BJ (cell line): ENCODE data around the gene CDKN1A. TPM values are rescaled to one million over a fixed set of nuclear protein-coding genes. Genes with fewer than 3 reads are reported as not detected.

ENCODE experiments used
- CTCF ChIA-PET: fragments of 350-600 bp; formaldehyde crosslinking; extraction: SDS; loops from one replicate; lab custom pipeline; 2021; ENCODE audit warnings: antibody characterized with exemption, inconsistent platforms; lab: Yijun Ruan, JAX
- POLR2A ChIA-PET: fragments of 300-600 bp; sonication (Branson Sonifier 250); formaldehyde crosslinking; extraction: SDS; loops from one replicate; lab custom pipeline; 2021; ENCODE audit warnings: antibody characterized with exemption; lab: Charles Lee
- DNase-seq: peaks from one replicate; pipeline ENCODE4 v3.0.0-alpha.2; 2011; ENCODE audit warnings: low read depth
- H3K27me3 ChIP-seq: 2 replicates; pipeline ENCODE4 v1.6.0; 2011; ENCODE audit warnings: low read length; ENCODE audit not compliant: control insufficient read depth, insufficient read depth
- H3K36me3 ChIP-seq: 2 replicates; pipeline ENCODE4 v1.5.1; 2011; ENCODE audit warnings: low read length; ENCODE audit not compliant: control insufficient read depth, insufficient read depth
- H3K4me3 ChIP-seq: 2 replicates; pipeline ENCODE4 v1.5.1; 2011; ENCODE audit warnings: low read depth, mild to moderate bottlenecking, control low read depth, low read length
- CTCF ChIP-seq: IDR thresholded peaks from 2 replicates; pipeline ENCODE4 v1.5.1; 2011; ENCODE audit warnings: low read depth, mild to moderate bottlenecking, control low read depth, inconsistent platforms, low read length, moderate library complexity; ENCODE audit not compliant: insufficient read depth
- polyA plus RNA-seq: library from polyadenylated mRNA; depleted of rRNA; stranded (reverse); fragments of >200 nt; gene quantifications from 2 replicates; pipeline ENCODE4 v1.2.3, GENCODE V29; 2011; rRNA removed
- small RNA-seq: library from RNA; depleted of rRNA; stranded (forward); fragments of <200 nt; gene quantifications from one replicate; pipeline ENCODE3, GENCODE V24; 2012; ENCODE audit warnings: low replicate concordance, low read depth; ENCODE audit not compliant: insufficient read length

Gene CDKN1A
- polyA plus RNA-seq, 1 experiment: 820 TPM

GRCh38 chr6:36734486-36735060, 56.1 kb downstream of the CDKN1A start:
- H3K4me3 ChIP-seq: no peak overlapping the region
- POLR2A ChIA-PET: no interaction called here
- no peak for TF ChIP-seq CTCF
- no peaks in the 10 kb centered on the region for H3K27me3 ChIP-seq
- CTCF ChIA-PET: interaction anchor here (0.9 to 5.1 kb wide), 7 partner anchors 11 to 123 kb away, joined by 3 to 21 read pairs (median 12); no protein-coding TSS in a partner anchor
- no peak for DNase-seq
- H3K36me3 ChIP-seq: no peaks in the 10 kb centered on the region

DNA sequence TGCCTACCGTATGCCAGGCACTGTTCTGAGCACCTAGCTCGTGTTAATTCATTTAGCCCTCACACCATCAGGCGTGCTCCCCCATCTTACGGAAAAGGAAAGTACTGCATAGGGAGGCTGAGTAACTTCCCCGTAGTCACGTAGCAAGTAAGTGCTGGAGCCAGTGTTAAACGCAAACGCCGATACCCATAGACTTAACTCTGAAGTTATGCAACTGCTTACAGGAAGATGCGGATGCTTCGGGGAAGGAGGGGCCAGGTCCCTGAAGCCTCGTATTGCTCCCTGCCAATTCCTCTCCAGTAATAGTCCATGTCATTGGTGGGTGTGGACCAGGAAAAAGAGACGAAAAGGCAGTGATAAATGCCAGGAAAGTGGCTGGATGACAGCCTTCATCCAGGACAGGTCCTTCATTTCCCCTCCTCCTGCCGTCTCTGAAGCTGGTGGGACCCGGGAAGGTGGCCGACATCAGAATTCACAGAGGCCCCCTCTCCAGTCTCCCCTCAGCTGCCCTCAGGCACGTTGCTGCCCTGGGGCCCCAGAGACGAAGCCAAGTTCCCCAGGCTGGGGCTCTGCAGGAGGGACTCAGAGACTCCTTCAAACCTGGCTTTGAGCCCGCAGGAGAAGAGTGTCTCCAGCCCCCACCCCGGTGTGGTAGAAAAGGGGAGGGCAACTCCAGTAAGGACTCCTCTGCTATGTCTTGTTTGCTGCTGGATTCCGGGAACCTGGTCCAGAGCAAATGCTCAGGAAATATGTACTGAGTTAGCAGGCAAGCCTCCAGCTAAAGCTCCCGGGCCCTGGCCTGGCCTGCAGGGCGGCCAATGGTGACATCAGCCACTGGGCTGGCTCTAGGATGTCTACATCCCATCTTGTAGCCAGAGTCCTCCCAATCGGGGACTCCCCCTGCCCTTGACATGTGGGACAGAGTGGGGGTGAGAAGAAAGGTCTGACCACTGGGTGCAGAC, 56.9 kb downstream of the CDKN1A start:
- no peaks in the 10 kb centered on the region for H3K36me3 ChIP-seq
- peak; percentile 52 for DNase-seq
- peak; percentile 38 for TF ChIP-seq CTCF
- CTCF ChIA-PET: interaction anchor here (0.9 to 5.1 kb wide), 10 partner anchors 12 to 124 kb away, joined by 3 to 21 read pairs (median 4); partner anchors contain the start of gene CDKN1A
- POLR2A ChIA-PET: interaction anchor here (0.5 kb wide), 1 partner anchor 30 kb away, joined by 7 read pairs; no protein-coding TSS in a partner anchor
- peak overlapping the region; percentile 8; the same call in 1 of the 2 replicates for H3K4me3 ChIP-seq
- no peaks in the 10 kb centered on the region for H3K27me3 ChIP-seq

Small RNA genes lying within 50 kb of the gene (small RNA-seq; reads per million reads assigned to genes)
- gene RF00019: not detected
- 4.8 reads per million, percentile 60 among the genes with 10 or more reads in this experiment for gene RNU1-88P

Other genes starting within 250 kb of the CDKN1A start
- 0.04 TPM in 1 of 2 replicates, not detected in the other for gene PXT1, start 235.9 kb upstream of the CDKN1A start, polyA plus RNA-seq
- 123 and 154 TPM in 2 replicates for gene KCTD20, start 235.7 kb upstream of the CDKN1A start, polyA plus RNA-seq
- gene STK38, start 131.2 kb upstream of the CDKN1A start, polyA plus RNA-seq: 22.1 and 37.3 TPM in 2 replicates
- gene SRSF3, start 84.4 kb upstream of the CDKN1A start, polyA plus RNA-seq: 177 and 292 TPM in 2 replicates
- gene RAB44, start 19.1 kb downstream of the CDKN1A start, polyA plus RNA-seq: 0.02 and 0.04 TPM in 2 replicates
- 0.09 and 0.10 TPM in 2 replicates for gene CPNE5, start 160.7 kb downstream of the CDKN1A start, polyA plus RNA-seq
- 23.4 and 34.8 TPM in 2 replicates for gene PPIL1, start 196.1 kb downstream of the CDKN1A start, polyA plus RNA-seq
- 66.0 and 71.4 TPM in 2 replicates for gene C6orf89, start 207.2 kb downstream of the CDKN1A start, polyA plus RNA-seq